ENCODE results near the gene RPS16. TPM values are rescaled to one million over a fixed set of nuclear protein-coding genes. Genes with fewer than 3 reads are reported as not detected.

Gene RPS16
- total and polyA plus RNA-seq, 2 of the 13 experiments (the other 11 are each of a cell fraction or from before 2014, with no cell fraction given), result 488 to 2,583 TPM

- TF ChIP-seq SNAPC4 (CRISPR knock-in tag; IDR thresholded peaks at IDR 0.05), result 0 out of 2 replicates have a peak, but pooled peaks have one; percentile 21
- TF ChIP-seq HES4 (CRISPR knock-in tag; IDR thresholded peaks at IDR 0.05; ENCODE audit: borderline replicate concordance), result no peak
- TF ChIP-seq ZSCAN29 (CRISPR knock-in tag; conservative IDR thresholded peaks at IDR 0.05), result peak; percentile 75; the same call in 1 of the 2 replicates
- TF ChIP-seq ZFP91 (CRISPR knock-in tag; IDR thresholded peaks at IDR 0.05; ENCODE audit: borderline replicate concordance), result peak; percentile 69; the same call in 1 of the 2 replicates
- peak; percentile 73; the same call in 1 of the 2 replicates for TF ChIP-seq CCDC6 (CRISPR knock-in tag; IDR thresholded peaks at IDR 0.05)
- peak; percentile 75 for TF ChIP-seq ZNF446 (CRISPR knock-in tag; IDR thresholded peaks at IDR 0.05)
- TF ChIP-seq ZSCAN9 (CRISPR knock-in tag; IDR thresholded peaks at IDR 0.05; ENCODE audit: borderline replicate concordance), result no peak
- 0 out of 2 replicates have a peak, but pooled peaks have one; percentile 28 for TF ChIP-seq ZBTB43 (CRISPR knock-in tag; conservative IDR thresholded peaks at IDR 0.05)
- TF ChIP-seq NRL (CRISPR knock-in tag; IDR thresholded peaks at IDR 0.05; ENCODE audit: borderline replicate concordance), result no peak
- no peak for TF ChIP-seq HMGA1 (CRISPR knock-in tag; conservative IDR thresholded peaks at IDR 0.05)
- TF ChIP-seq MEIS2 (CRISPR knock-in tag; IDR thresholded peaks at IDR 0.05), result no peak
- 0 out of 2 replicates have a peak, but pooled peaks have one; percentile 24 for TF ChIP-seq ZBTB7B (CRISPR knock-in tag; IDR thresholded peaks at IDR 0.05)
- peak; percentile 33; the same call in 1 of the 2 replicates for TF ChIP-seq ZMYM4 (CRISPR knock-in tag; IDR thresholded peaks at IDR 0.05)
- TF ChIP-seq ARID4A (CRISPR knock-in tag; IDR thresholded peaks at IDR 0.05; ENCODE audit: borderline replicate concordance), result peak; percentile 77
- TF ChIP-seq NONO (IDR thresholded peaks at IDR 0.05), result no peak
- TF ChIP-seq NONO (CRISPR knock-in tag; conservative IDR thresholded peaks at IDR 0.05), result peak; percentile 74
These were observed 28.9 kb downstream of the RPS16 start, which contains the start of gene ZFP36 (continued) for GRCh38 chr19:39406656-39407409.

Data from HepG2 (cell line).